Liver (tissue), 2 donors: ENCODE data around the gene TAS2R43.

Experiments used
- CTCF ChIP-seq: fragments of 150-350 bp; IDR thresholded peaks from 2 replicates; pipeline ENCODE4 v1.5.1; 2017; ENCODE audit warnings: improper control_type of control experiment, low read depth, low read length; ENCODE audit not compliant: missing input control
- YY1 ChIP-seq: IDR thresholded peaks from 2 replicates; pipeline ENCODE4 v1.6.1; 2016; ENCODE audit warnings: antibody characterized with exemption, mild to moderate bottlenecking
- donor health status: healthy.

GRCh38 chr12:11070999-11071398 lies 21.1 kb downstream of the TAS2R43 start:
- no peak for TF ChIP-seq CTCF
- no peak for TF ChIP-seq YY1
